ENCODE results near the gene TTLL8.

GRCh38 chr22:49997932-49998717, 60.0 kb downstream of the TTLL8 start:
- TF ChIP-seq EZH2 (IDR thresholded peaks at IDR 0.05; ENCODE audit: low read length, missing control alignments) (no peak), CTCF (conservative IDR thresholded peaks at IDR 0.05 in 1 of 2, IDR thresholded peaks at IDR 0.05 in 1 of 2; ENCODE audit: low read depth in 1 of 2, low read length in 2 of 2) (no peak)

Measured in fibroblast of lung (primary cell).